C4-2B (cell line): ENCODE data around the gene SCAI.

Experiments used
- CTCF ChIP-seq: fragments of 450-650 bp; conservative IDR thresholded peaks from 2 replicates; pipeline ENCODE4 v1.5.1; 2017; ENCODE audit warnings: mild to moderate bottlenecking
- ZFX ChIP-seq: fragments of 450-650 bp; IDR thresholded peaks from 2 replicates; pipeline ENCODE4 v1.6.1; 2017

- TF ChIP-seq CTCF (no peak), ZFX (no peak)
These were observed 93.9 kb downstream of the SCAI start for GRCh38 chr9:125049212-125050049.
